ENCODE data around the gene PIK3R6. TPM values are rescaled to one million over a fixed set of nuclear protein-coding genes. Genes with fewer than 3 reads are reported as not detected.

Gene PIK3R6
- polyA plus RNA-seq, 1 of the 3 experiments (the other 2 are of a cell fraction), result 0.03 TPM

DNA sequence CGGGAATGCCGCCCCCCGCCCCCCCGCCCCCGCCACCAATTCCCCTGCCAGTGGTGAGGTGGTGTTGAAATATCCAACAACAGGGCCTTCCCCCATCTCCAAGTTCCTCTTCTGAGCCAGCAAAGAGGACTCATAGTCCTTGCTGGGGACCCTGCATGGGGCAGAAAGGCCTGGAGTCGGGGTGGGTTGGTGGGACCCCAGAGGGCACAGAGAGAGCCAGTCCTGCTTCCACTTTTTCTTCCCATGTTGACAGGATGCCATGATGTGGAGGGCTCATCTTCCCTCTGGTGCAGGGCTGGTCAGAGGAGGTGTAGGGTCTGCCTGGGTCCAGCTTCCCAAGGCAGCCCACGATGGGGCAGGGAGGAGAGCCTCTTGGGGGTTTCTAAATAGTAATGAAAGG lies 49.0 kb upstream of the PIK3R6 start (continued):
- TF ChIP-seq REST (IDR thresholded peaks at IDR 0.05; ENCODE audit: low read depth, low read length) (no peak), FOSL2 (IDR thresholded peaks at IDR 0.05; ENCODE audit: borderline replicate concordance, low read depth) (no peak), EZH2phosphoT487 (IDR thresholded peaks at IDR 0.05; ENCODE audit: borderline replicate concordance, low read depth) (no peak), RFX5 (IDR thresholded peaks at IDR 0.05; ENCODE audit: low read length) (no peak), TEAD4 (IDR thresholded peaks at IDR 0.05; ENCODE audit: borderline replicate concordance, insufficient read depth) (no peak), GABPA (IDR thresholded peaks at IDR 0.05; ENCODE audit: low read depth) (no peak), TCF12 (IDR thresholded peaks at IDR 0.05) (no peak), MEF2A (IDR thresholded peaks at IDR 0.05; ENCODE audit: borderline replicate concordance, low read depth) (no peak), JUND (IDR thresholded peaks at IDR 0.05) (no peak)

DNA sequence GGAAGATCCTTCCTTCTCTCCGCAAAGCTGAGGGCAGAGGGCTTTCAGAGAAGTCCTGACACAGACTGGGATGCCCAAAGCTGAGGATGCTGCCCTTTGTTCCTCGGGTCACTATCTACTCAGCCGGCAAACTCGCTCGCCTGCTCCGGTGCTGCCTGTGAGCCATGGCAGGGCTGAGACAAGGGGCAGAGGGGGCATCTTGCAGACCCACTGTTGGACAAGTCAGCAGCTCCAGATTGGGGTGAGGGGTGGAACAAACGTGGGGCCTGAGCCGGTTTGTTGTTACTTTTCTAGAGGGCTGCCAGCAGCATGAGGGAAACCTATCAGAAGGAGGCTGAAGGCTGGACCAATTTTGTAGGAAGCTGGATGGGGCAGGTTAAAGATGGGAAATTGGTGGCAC lies 47.1 kb upstream of the PIK3R6 start:
- POLR2A ChIA-PET, result no interaction called here
- WGBS (ENCODE audit: low lambda C conversion rate), result 0% methylated on average over 7 of the region's 8 CpGs
- no peak overlapping the region for H2AFZ ChIP-seq (ENCODE audit: low read depth)
- CTCF ChIA-PET, result interaction anchor here (2.4 kb wide), 1 partner anchor 20 kb away, joined by 8 read pairs; no protein-coding TSS in a partner anchor
- no peaks in the 10 kb centered on the region for H3K36me3 ChIP-seq (replicated peaks in 1 of 2; ENCODE audit: control insufficient read depth in 1 of 2, insufficient read depth in 2 of 2, low read length in 1 of 2)
- H3F3A ChIP-seq (replicated peaks; ENCODE audit: insufficient read depth), result no peaks in the 10 kb centered on the region
- H3K9me2 ChIP-seq, result no peaks in the 10 kb centered on the region
- H3K27ac ChIP-seq (ENCODE audit: low read depth in 2 of 2, low read length in 1 of 2), result no peak overlapping the region
- no peak overlapping the region for H3K4me3 ChIP-seq (ENCODE audit: low read depth in 2 of 2, low read length in 1 of 2)
- no peak overlapping the region for H3K9ac ChIP-seq
- no peaks in the 10 kb centered on the region for H3K4me1 ChIP-seq (ENCODE audit: control insufficient read depth in 1 of 2, insufficient read depth in 2 of 2, low read depth in 1 of 2, low read length in 1 of 2)
- H3K9me3 ChIP-seq, result no peaks in the 10 kb centered on the region
- H4K20me1 ChIP-seq (ENCODE audit: insufficient read depth), result no peaks in the 10 kb centered on the region
- H3K27me3 ChIP-seq (ENCODE audit: insufficient read depth), result peaks cover 51% of the 10 kb centered on the region
- DNase-seq, result no peak
- TF ChIP-seq NRF1 (IDR thresholded peaks at IDR 0.05; ENCODE audit: low read depth, low read length) (no peak), EP300 (IDR thresholded peaks at IDR 0.05; ENCODE audit: borderline replicate concordance in 1 of 2, low read depth in 1 of 2, low read length in 1 of 2) (no peak), USF2 (IDR thresholded peaks at IDR 0.05; ENCODE audit: borderline replicate concordance, low read depth, low read length) (no peak), RAD21 (IDR thresholded peaks at IDR 0.05; ENCODE audit: low read length) (no peak)
- TF ChIP-seq, protein P1, sequence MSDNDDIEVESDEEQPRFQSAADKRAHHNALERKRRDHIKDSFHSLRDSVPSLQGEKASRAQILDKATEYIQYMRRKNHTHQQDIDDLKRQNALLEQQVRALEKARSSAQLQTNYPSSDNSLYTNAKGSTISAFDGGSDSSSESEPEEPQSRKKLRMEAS (IDR thresholded peaks at IDR 0.05; ENCODE audit: low read depth), result no peak
- TF ChIP-seq, protein P2, sequence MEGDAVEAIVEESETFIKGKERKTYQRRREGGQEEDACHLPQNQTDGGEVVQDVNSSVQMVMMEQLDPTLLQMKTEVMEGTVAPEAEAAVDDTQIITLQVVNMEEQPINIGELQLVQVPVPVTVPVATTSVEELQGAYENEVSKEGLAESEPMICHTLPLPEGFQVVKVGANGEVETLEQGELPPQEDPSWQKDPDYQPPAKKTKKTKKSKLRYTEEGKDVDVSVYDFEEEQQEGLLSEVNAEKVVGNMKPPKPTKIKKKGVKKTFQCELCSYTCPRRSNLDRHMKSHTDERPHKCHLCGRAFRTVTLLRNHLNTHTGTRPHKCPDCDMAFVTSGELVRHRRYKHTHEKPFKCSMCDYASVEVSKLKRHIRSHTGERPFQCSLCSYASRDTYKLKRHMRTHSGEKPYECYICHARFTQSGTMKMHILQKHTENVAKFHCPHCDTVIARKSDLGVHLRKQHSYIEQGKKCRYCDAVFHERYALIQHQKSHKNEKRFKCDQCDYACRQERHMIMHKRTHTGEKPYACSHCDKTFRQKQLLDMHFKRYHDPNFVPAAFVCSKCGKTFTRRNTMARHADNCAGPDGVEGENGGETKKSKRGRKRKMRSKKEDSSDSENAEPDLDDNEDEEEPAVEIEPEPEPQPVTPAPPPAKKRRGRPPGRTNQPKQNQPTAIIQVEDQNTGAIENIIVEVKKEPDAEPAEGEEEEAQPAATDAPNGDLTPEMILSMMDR (IDR thresholded peaks at IDR 0.05), result no peak
- no peaks in the 10 kb centered on the region for H3K79me2 ChIP-seq (ENCODE audit: insufficient read depth)
- H3K4me2 ChIP-seq, result no peak overlapping the region
